Astrocyte (in vitro differentiated cells and primary cell): ENCODE results near the gene SNX3.

ENCODE experiments used
- CTCF ChIP-seq: IDR thresholded peaks from 2 replicates; pipeline ENCODE4 v1.5.1; 2011; ENCODE audit warnings: low read depth, mild to moderate bottlenecking, inconsistent platforms, low read length, moderate library complexity; ENCODE audit not compliant: insufficient read depth
- EZH2 ChIP-seq: IDR thresholded peaks from 2 replicates; pipeline ENCODE4 v1.6.1; 2012; ENCODE audit warnings: mild to moderate bottlenecking, low read length, inconsistent platforms; ENCODE audit not compliant: insufficient read depth

- TF ChIP-seq CTCF (no peak), EZH2 (no peak)
Measured at GRCh38 chr6:108163267-108163643, 97.6 kb downstream of the SNX3 start.
